Transverse colon (tissue), 4 donors: ENCODE data around the gene NLRP12.

Experiments
- EP300 ChIP-seq: sonication (generic); formaldehyde crosslinking; IDR thresholded peaks from one replicate; pipeline ENCODE4 v1.6.1; 2017; ENCODE audit warnings: antibody characterized with exemption, low read depth
- POLR2A ChIP-seq: fragments of 450-650 bp; IDR thresholded peaks from one replicate; pipeline ENCODE4 v1.6.1; 2016; ENCODE audit warnings: antibody characterized with exemption, mild to moderate bottlenecking, moderate library complexity
- POLR2AphosphoS5 ChIP-seq, 3 donors: sonication (generic); formaldehyde crosslinking; IDR thresholded peaks; one replicate each; pipeline ENCODE4 v1.6.1; 2016; ENCODE audit warnings: antibody characterized with exemption in 3 of 3
- TF ChIP-seq, protein P1 (sequence below), 5 experiments: fragments of 200-600 bp in 3 of 5; fragments of 450-650 bp in 2 of 5; sonication (generic) in 3 of 5; IDR thresholded peaks; 1 replicate in 2 of 5; 2 replicates in 3 of 5; pipeline ENCODE4 v1.5.1; 2016 to 2017; ENCODE audit warnings: antibody characterized with exemption in 5 of 5, inconsistent platforms in 3 of 5, mild to moderate bottlenecking in 2 of 5, moderate library complexity in 1 of 5

- no peak for TF ChIP-seq EP300
- TF ChIP-seq, protein P1, sequence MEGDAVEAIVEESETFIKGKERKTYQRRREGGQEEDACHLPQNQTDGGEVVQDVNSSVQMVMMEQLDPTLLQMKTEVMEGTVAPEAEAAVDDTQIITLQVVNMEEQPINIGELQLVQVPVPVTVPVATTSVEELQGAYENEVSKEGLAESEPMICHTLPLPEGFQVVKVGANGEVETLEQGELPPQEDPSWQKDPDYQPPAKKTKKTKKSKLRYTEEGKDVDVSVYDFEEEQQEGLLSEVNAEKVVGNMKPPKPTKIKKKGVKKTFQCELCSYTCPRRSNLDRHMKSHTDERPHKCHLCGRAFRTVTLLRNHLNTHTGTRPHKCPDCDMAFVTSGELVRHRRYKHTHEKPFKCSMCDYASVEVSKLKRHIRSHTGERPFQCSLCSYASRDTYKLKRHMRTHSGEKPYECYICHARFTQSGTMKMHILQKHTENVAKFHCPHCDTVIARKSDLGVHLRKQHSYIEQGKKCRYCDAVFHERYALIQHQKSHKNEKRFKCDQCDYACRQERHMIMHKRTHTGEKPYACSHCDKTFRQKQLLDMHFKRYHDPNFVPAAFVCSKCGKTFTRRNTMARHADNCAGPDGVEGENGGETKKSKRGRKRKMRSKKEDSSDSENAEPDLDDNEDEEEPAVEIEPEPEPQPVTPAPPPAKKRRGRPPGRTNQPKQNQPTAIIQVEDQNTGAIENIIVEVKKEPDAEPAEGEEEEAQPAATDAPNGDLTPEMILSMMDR (IDR thresholded peaks at IDR 0.05) = no peak
- TF ChIP-seq POLR2A = peak; percentile 53
- TF ChIP-seq POLR2AphosphoS5 (IDR thresholded peaks at IDR 0.05) = peak; percentile 49 to 77 (median 60)
Observed at GRCh38 chr19:53865918-53866864, 42.1 kb upstream of the NLRP12 start.
